Endothelial cell of umbilical vein (primary cell): Measurements from ENCODE around the gene CD46. TPM values are rescaled to one million over a fixed set of nuclear protein-coding genes. Genes with fewer than 3 reads are reported as not detected.

ENCODE experiments used
- Bru-seq: library from RNA; stranded (reverse); fragments of 400-500 nt; gene quantifications from one replicate; lab custom pipeline; 2021; lab: Mats Ljungman, UMichigan
- BruChase-seq, 2 experiments: library from RNA; stranded (reverse); fragments of 400-500 nt; gene quantifications; one replicate each; lab custom pipeline; 2021; lab: Mats Ljungman, UMichigan
- BruUV-seq: library from RNA; stranded (reverse); fragments of 400-500 nt; replicated peaks from 2 replicates; lab custom pipeline; 2021; lab: Mats Ljungman, UMichigan
- CTCF ChIA-PET: fragments of 300-600, 350-600 bp; sonication (Branson Sonifier 250); formaldehyde crosslinking; loops from one replicate; lab custom pipeline; 2021; ENCODE audit warnings: antibody characterized with exemption, inconsistent platforms; lab: Charles Lee
- POLR2A ChIA-PET: fragments of 300-600, 350-600 bp; sonication (Branson Sonifier 250); formaldehyde crosslinking; loops from one replicate; lab custom pipeline; 2021; ENCODE audit warnings: antibody characterized with exemption, inconsistent platforms; lab: Charles Lee
- DNase-seq: peaks from one replicate; pipeline ENCODE4 v3.0.0-alpha.2; 2011; ENCODE audit warnings: low read depth, low spot score
- FAIRE-seq: peaks from 2 replicates; lab custom pipeline; 2011; peaks lifted over from hg19 to GRCh38; lab: Jason Lieb, UNC
- H2AFZ ChIP-seq: 2 replicates; pipeline ENCODE4 v1.6.0; 2012; ENCODE audit warnings: low read depth, low read length, control low read depth, inconsistent platforms
- H3K27ac ChIP-seq: 2 replicates; pipeline ENCODE4 v1.5.1; 2011; ENCODE audit warnings: low read depth, mild to moderate bottlenecking, control low read depth, low read length, moderate library complexity; ENCODE audit not compliant: insufficient read depth
- H3K27me3 ChIP-seq, 2 experiments: 2 replicates each; pipeline versions ENCODE4 v1.6.0 to v1.6.1; 2011; ENCODE audit warnings: low read length in 2 of 2, mixed read lengths in 1 of 2; ENCODE audit not compliant: control insufficient read depth in 2 of 2, insufficient read depth in 2 of 2
- H3K36me3 ChIP-seq, 2 experiments: 2 replicates in 1 of 2; 3 replicates in 1 of 2; pipeline ENCODE4 v1.5.1; 2011; ENCODE audit warnings: low read length in 2 of 2, mild to moderate bottlenecking in 1 of 2, moderate library complexity in 1 of 2; ENCODE audit not compliant: control insufficient read depth in 2 of 2, insufficient read depth in 2 of 2; ENCODE audit errors: extremely low read depth in 1 of 2
- H3K4me1 ChIP-seq: 3 replicates; pipeline ENCODE4 v1.5.1; 2011; ENCODE audit warnings: mild to moderate bottlenecking, low read length; ENCODE audit not compliant: control insufficient read depth, insufficient read depth; ENCODE audit errors: extremely low read depth
- H3K4me2 ChIP-seq: 2 replicates; pipeline ENCODE4 v1.6.1; 2011; ENCODE audit warnings: low read length, control low read depth, mixed read lengths; ENCODE audit not compliant: insufficient read depth
- H3K4me3 ChIP-seq, 3 experiments: fragments of 200-600 bp in 1 of 3; sonication (generic), shearing (Covaris generic) in 1 of 3; replicated peaks in 1 of 3; 2 replicates each; pipeline ENCODE4 v1.5.1; 2011 to 2016; ENCODE audit warnings: control low read depth in 3 of 3, low read length in 3 of 3, mild to moderate bottlenecking in 2 of 3, inconsistent platforms in 1 of 3, low read depth in 1 of 3, moderate library complexity in 1 of 3; ENCODE audit not compliant: insufficient read depth in 1 of 3
- H3K79me2 ChIP-seq: 2 replicates; pipeline ENCODE4 v1.6.0; 2012; ENCODE audit warnings: low read length, inconsistent platforms; ENCODE audit not compliant: control insufficient read depth, insufficient read depth
- H3K9ac ChIP-seq: replicated peaks from 2 replicates; pipeline ENCODE3; 2011; ENCODE audit warnings: low read length, control low read depth; ENCODE audit not compliant: insufficient read depth; ENCODE audit errors: extremely low read depth
- H3K9me1 ChIP-seq: replicated peaks from 3 replicates; pipeline ENCODE4 v1.6.0; 2011; ENCODE audit warnings: mild to moderate bottlenecking, low read length; ENCODE audit not compliant: control insufficient read depth, insufficient read depth; ENCODE audit errors: extremely low read depth
- H3K9me3 ChIP-seq: replicated peaks from 2 replicates; pipeline ENCODE4 v1.5.1; 2012; ENCODE audit warnings: low read length, inconsistent platforms; ENCODE audit not compliant: control insufficient read depth, insufficient read depth
- H4K20me1 ChIP-seq: replicated peaks from 2 replicates; pipeline ENCODE3; 2011; ENCODE audit warnings: mild to moderate bottlenecking, low read length; ENCODE audit not compliant: control insufficient read depth, insufficient read depth; ENCODE audit errors: extremely low read depth
- EZH2 ChIP-seq: IDR thresholded peaks from 2 replicates; pipeline ENCODE4 v1.6.1; 2012; ENCODE audit warnings: borderline replicate concordance, low read depth, mild to moderate bottlenecking, moderate library complexity, low read length, inconsistent platforms; ENCODE audit not compliant: severe bottlenecking
- FOS ChIP-seq: IDR thresholded peaks from 2 replicates; pipeline ENCODE4 v1.6.1; 2011; ENCODE audit warnings: mild to moderate bottlenecking, low read length, moderate library complexity, borderline replicate concordance; ENCODE audit not compliant: insufficient read depth
- JUN ChIP-seq: IDR thresholded peaks from 2 replicates; pipeline ENCODE4 v1.6.1; 2011; ENCODE audit warnings: borderline replicate concordance, low read depth; ENCODE audit not compliant: insufficient read length, insufficient read depth
- MAX ChIP-seq: IDR thresholded peaks from 2 replicates; pipeline ENCODE4 v1.6.1; 2011; ENCODE audit not compliant: insufficient read depth, insufficient read length
- MYC ChIP-seq: IDR thresholded peaks from one replicate; pipeline ENCODE4 v1.6.1; 2011; ENCODE audit warnings: mild to moderate bottlenecking, low read depth, low read length
- POLR2A ChIP-seq: IDR thresholded peaks from 2 replicates; pipeline ENCODE4 v1.6.1; 2012; ENCODE audit warnings: low read depth, mild to moderate bottlenecking, control low read depth, low read length
- POLR2AphosphoS5 ChIP-seq: IDR thresholded peaks from 2 replicates; pipeline ENCODE4 v1.6.1; 2012; ENCODE audit warnings: low read depth, mild to moderate bottlenecking, control low read depth, low read length, moderate library complexity; ENCODE audit not compliant: insufficient read depth
- dilution Hi-C: fragments of 300-500 bp; cut with MboI; formaldehyde crosslinking; loops from one replicate; pipeline ENCODE4 v1.15.0; 2019; ENCODE audit warnings: low sequenced_read_pairs; ENCODE audit not compliant: extremely low pct_ligation_motif_present
- intact Hi-C: fragments of 100-400 bp; cut with micrococcal nuclease; formaldehyde crosslinking; loops from one replicate; pipeline ENCODE4 v1.10.0; 2022
- long read RNA-seq: library from polyadenylated mRNA; stranded (forward); transcript quantifications from one replicate; pipeline ENCODE4 v2.0.0, GENCODE V29; 2021
- polyA minus RNA-seq, 3 experiments: library from RNA; depleted of rRNA, polyadenylated mRNA; stranded (reverse); fragments of >200 nt; gene quantifications; 1 replicate in 1 of 3; 2 replicates in 2 of 3; pipeline ENCODE4 v1.2.3, GENCODE V29; 2011
- polyA plus RNA-seq, 4 experiments: library from polyadenylated mRNA; depleted of rRNA in 3 of 4; stranded (reverse) in 3 of 4; unstranded in 1 of 4; fragments of >200 nt; gene quantifications; 2 replicates each; pipeline versions ENCODE4 v1.2.1 to v1.2.3, GENCODE V29; 2011 to 2012; ENCODE audit warnings: missing spikeins in 1 of 4
- total RNA-seq: library from RNA; stranded (reverse); gene quantifications from 2 replicates; pipeline ENCODE4 v1.2.3, GENCODE V29; 2021

The CD46 gene
- total RNA-seq (243 and 256 TPM in 2 replicates), polyA plus RNA-seq (94.2 and 134 TPM in 2 replicates), polyA minus RNA-seq (125 and 133 TPM in 2 replicates), Bru-seq, nascent RNA (percentile 95 among the genes with signal in this experiment), BruChase-seq, experiment 1, labeled RNA remaining after a 6-hour chase (percentile 97 among the genes with signal in this experiment), BruChase-seq, experiment 2, labeled RNA remaining after a 2-hour chase (percentile 98 among the genes with signal in this experiment)
- polyA plus RNA-seq (2011; cell fraction: cytosol; rRNA removed) = 84.0 and 97.3 TPM in 2 replicates
- 453 and 583 TPM in 2 replicates for polyA plus RNA-seq (2011; cell fraction: nucleus; rRNA removed)
- polyA plus RNA-seq (2012) = 143 and 177 TPM in 2 replicates
- 151 TPM for polyA minus RNA-seq (2011; cell fraction: cytosol; rRNA and poly(A)+ RNA removed)
- polyA minus RNA-seq (2011; cell fraction: nucleus; rRNA and poly(A)+ RNA removed) = 192 and 295 TPM in 2 replicates
- long read RNA-seq, transcript CD46-203 (12 exons, 3,233 nt) = minor isoform, 133 of 674 reads
- long read RNA-seq, transcript CD46-208 (13 exons, 3,326 nt) = major isoform, 139 of 674 reads
- long read RNA-seq, transcript CD46-204 (11 exons, 3,188 nt) = minor isoform, 126 of 674 reads
- long read RNA-seq, transcript CD46-207 (12 exons, 3,281 nt) = minor isoform, 107 of 674 reads
- long read RNA-seq, partial matches to known transcripts = 39 of 674 reads
- long read RNA-seq, other reads (novel, unspliced or antisense) = 103 of 674 reads

- ChIA-PET CTCF (interaction anchor here (0.6 to 1.1 kb wide), 3 partner anchors 43 to 145 kb away, joined by 3 read pairs; no protein-coding TSS in a partner anchor), POLR2A (no interaction called here)
- H4K20me1 ChIP-seq = no peaks in the 10 kb centered on the region
- H2AFZ ChIP-seq = peak within 1 kb of the TSS; percentile 61
- DNase-seq (peak; percentile 95), FAIRE-seq (peak; percentile 90)
- H3K9me1 ChIP-seq = no peaks in the 10 kb centered on the region
- TF ChIP-seq POLR2AphosphoS5 (peak; percentile 92), EZH2 (no peak), POLR2A (peak; percentile 83), JUN (no peak), MYC (no peak), MAX (no peak), FOS (no peak)
- no peaks in the 10 kb centered on the region for H3K27me3 ChIP-seq
- peak within 1 kb of the TSS; percentile 85 for H3K4me2 ChIP-seq
- intact Hi-C loops = loop anchor here (2.0 to 10.0 kb wide), 3 partner anchors 45 to 485 kb away; no protein-coding TSS in a partner anchor
- H3K4me1 ChIP-seq = peaks cover 30% of the 10 kb centered on the region
- H3K79me2 ChIP-seq = peaks cover 48% of the 10 kb centered on the region
- H3K4me3 ChIP-seq = peak within 1 kb of the TSS; percentile 37 to 86 (median 56)
- no TSS peak for BruUV-seq
- dilution Hi-C loops = no loop called here
- peak within 1 kb of the TSS; percentile 85 for H3K27ac ChIP-seq
- H3K36me3 ChIP-seq = no peaks in the 10 kb centered on the region
- H3K9ac ChIP-seq = peak within 1 kb of the TSS; percentile 62
- H3K9me3 ChIP-seq = no peaks in the 10 kb centered on the region
Observed at GRCh38 chr1:207751790-207752455, at the start of gene CD46. CD46 (plus strand) TSS chr1:207752054; CDS start chr1:207752213, 159 bp downstream.
